SK-N-SH (cell line): Measurements from ENCODE around the gene PUM1. TPM values are rescaled to one million over a fixed set of nuclear protein-coding genes. Genes with fewer than 3 reads are reported as not detected.

Experiments used
- CTCF ChIA-PET: fragments of 300-600, 350-600 bp; formaldehyde crosslinking; extraction: SDS; loops from one replicate; lab custom pipeline; 2021; lab: Yijun Ruan, JAX
- POLR2A ChIA-PET: fragments of 350-600 bp; sonication (Branson Sonifier 250); formaldehyde crosslinking; extraction: SDS; loops from one replicate; lab custom pipeline; 2020; ENCODE audit warnings: antibody characterized with exemption, inconsistent platforms; lab: Yijun Ruan, JAX
- DNase-seq: peaks from one replicate; pipeline ENCODE4 v3.0.0; 2012
- H2AFZ ChIP-seq: fragments of 200-600 bp; sonication (generic); 2 replicates; pipeline ENCODE4 v1.8.1; 2016; ENCODE audit warnings: antibody characterized with exemption, mild to moderate bottlenecking, low read depth
- H3F3A ChIP-seq: fragments of 200-600 bp; sonication (generic); replicated peaks from 2 replicates; pipeline ENCODE3; 2016; ENCODE audit warnings: antibody characterized with exemption, mild to moderate bottlenecking; ENCODE audit not compliant: insufficient read depth
- H3K27ac ChIP-seq, 2 experiments: fragments of 200-500 bp in 1 of 2; fragments of 200-600 bp in 1 of 2; sonication (Bioruptor generic) in 1 of 2; sonication (generic), shearing (Covaris generic) in 1 of 2; 2 replicates each; pipeline versions ENCODE4 v1.5.1 to v1.6.1; 2014 to 2016; ENCODE audit warnings: low read depth in 2 of 2, inconsistent platforms in 1 of 2, low read length in 1 of 2, mild to moderate bottlenecking in 1 of 2, mixed read lengths in 1 of 2
- H3K27me3 ChIP-seq: fragments of 200-600 bp; sonication (generic), shearing (Covaris generic); 2 replicates; pipeline ENCODE4 v1.6.1; 2016; ENCODE audit warnings: mixed run types; ENCODE audit not compliant: insufficient read depth
- H3K36me3 ChIP-seq, 2 experiments: fragments of 200-500 bp in 1 of 2; fragments of 200-600 bp in 1 of 2; sonication (Bioruptor generic) in 1 of 2; sonication (generic) in 1 of 2; replicated peaks in 1 of 2; 2 replicates each; pipeline versions ENCODE3 to v1.5.1; 2014 to 2016; ENCODE audit warnings: low read length in 1 of 2, mild to moderate bottlenecking in 1 of 2; ENCODE audit not compliant: insufficient read depth in 2 of 2, control insufficient read depth in 1 of 2
- H3K4me1 ChIP-seq, 2 experiments: fragments of 200-500 bp in 1 of 2; fragments of 200-600 bp in 1 of 2; sonication (Bioruptor generic) in 1 of 2; sonication (generic), shearing (Covaris generic) in 1 of 2; 2 replicates each; pipeline versions ENCODE4 v1.5.1 to v1.6.1; 2014 to 2016; ENCODE audit warnings: low read depth in 1 of 2, low read length in 1 of 2, mixed run types in 1 of 2; ENCODE audit not compliant: insufficient read depth in 2 of 2, control insufficient read depth in 1 of 2
- H3K4me2 ChIP-seq: fragments of 200-600 bp; sonication (generic), shearing (Covaris generic); 2 replicates; pipeline ENCODE4 v1.6.1; 2017; ENCODE audit warnings: mixed run types
- H3K4me3 ChIP-seq, 2 experiments: fragments of 200-500 bp in 1 of 2; fragments of 200-600 bp in 1 of 2; sonication (Bioruptor generic) in 1 of 2; sonication (generic), shearing (Covaris generic) in 1 of 2; 2 replicates each; pipeline versions ENCODE4 v1.5.1 to v1.8.1; 2014 to 2016; ENCODE audit warnings: low read depth in 2 of 2, inconsistent platforms in 1 of 2, low read length in 1 of 2, mild to moderate bottlenecking in 1 of 2, mixed read lengths in 1 of 2, moderate library complexity in 1 of 2
- H3K79me2 ChIP-seq: fragments of 200-600 bp; sonication (generic); 2 replicates; pipeline ENCODE4 v1.8.1; 2017; ENCODE audit warnings: mild to moderate bottlenecking; ENCODE audit not compliant: insufficient read depth
- H3K9ac ChIP-seq: fragments of 200-600 bp; sonication (generic); 2 replicates; pipeline ENCODE4 v1.6.1; 2017; ENCODE audit warnings: mixed run types
- H3K9me2 ChIP-seq: fragments of 200-600 bp; sonication (generic); 2 replicates; pipeline ENCODE4 v1.6.1; 2017; ENCODE audit warnings: mixed run types
- H3K9me3 ChIP-seq: fragments of 200-600 bp; sonication (generic); 2 replicates; pipeline ENCODE4 v1.6.1; 2017; ENCODE audit warnings: mixed run types, mild to moderate bottlenecking, moderate library complexity
- H4K20me1 ChIP-seq: fragments of 200-600 bp; sonication (generic); 2 replicates; pipeline ENCODE4 v1.6.1; 2017; ENCODE audit warnings: mild to moderate bottlenecking, mixed run types; ENCODE audit not compliant: insufficient read depth
- CHD2 ChIP-seq: fragments of 150-350 bp; IDR thresholded peaks from 2 replicates; pipeline ENCODE4 v1.6.1; 2018; ENCODE audit warnings: low read length; ENCODE audit not compliant: partially characterized antibody
- EZH2phosphoT487 ChIP-seq: fragments of 200-600 bp; sonication (generic); IDR thresholded peaks from 2 replicates; pipeline ENCODE4 v1.6.1; 2017; ENCODE audit warnings: low read depth, mixed run types, mild to moderate bottlenecking, antibody characterized with exemption, moderate library complexity, borderline replicate concordance
- NFIC ChIP-seq: IDR thresholded peaks from 2 replicates; pipeline ENCODE4 v1.4.0; 2012; ENCODE audit warnings: borderline replicate concordance
- PBX3 ChIP-seq: IDR thresholded peaks from 2 replicates; pipeline ENCODE4; 2012
- RFX5 ChIP-seq: IDR thresholded peaks from 2 replicates; pipeline ENCODE4 v1.6.1; 2012; ENCODE audit warnings: mild to moderate bottlenecking, improper control_type of control experiment, low read length
- TCF12 ChIP-seq: IDR thresholded peaks from 2 replicates; pipeline ENCODE4 v1.4.0; 2012
- WGBS: methylation state at CpG from one replicate; pipeline ENCODE4 v1.1.6; 2017; ENCODE audit warnings: low lambda C conversion rate; 5-methylcytosine and 5-hydroxymethylcytosine counted together
- polyA plus RNA-seq, 3 experiments: library from polyadenylated mRNA; depleted of rRNA; stranded (reverse); fragments of >200 nt; gene quantifications; 2 replicates each; pipeline ENCODE4 v1.2.3, GENCODE V29; 2012
- TF ChIP-seq, protein P1 (sequence below): fragments of 200-600 bp; sonication (generic); IDR thresholded peaks from 2 replicates; pipeline ENCODE4 v1.6.1; 2017; ENCODE audit warnings: antibody characterized with exemption, mild to moderate bottlenecking, moderate library complexity
- TF ChIP-seq, protein P2 (sequence below): IDR thresholded peaks from 2 replicates; pipeline ENCODE4 v1.4.0; 2012; ENCODE audit warnings: low read depth, borderline replicate concordance
- TF ChIP-seq, protein P3 (sequence below): IDR thresholded peaks from 2 replicates; pipeline ENCODE4 v1.4.0; 2012; ENCODE audit warnings: low read depth

Gene PUM1
- polyA plus RNA-seq, 1 of the 3 experiments (the other 2 are of a cell fraction), result 66.7 TPM

- Histone ChIP-seq H3K36me3 (peaks cover 56 to 57% of the 10 kb centered on the region in 2 experiments), H3F3A (peaks cover 20% of the 10 kb centered on the region), H2AFZ (no peak overlapping the region), H3K27ac (no peak overlapping the region), H3K9ac (no peak overlapping the region), H3K9me3 (no peaks in the 10 kb centered on the region), H3K27me3 (no peaks in the 10 kb centered on the region), H3K4me2 (no peak overlapping the region), H3K79me2 (peaks cover 94% of the 10 kb centered on the region), H3K4me3 (no peak overlapping the region), H3K4me1 (peaks cover 15 to 29% of the 10 kb centered on the region in 2 experiments; a peak in 3 of 4 replicates), H4K20me1 (peaks cover 80% of the 10 kb centered on the region), H3K9me2 (no peaks in the 10 kb centered on the region)
- 88% methylated on average over 6 of the region's 6 CpGs for WGBS
- CTCF ChIA-PET, result interaction anchor here (0.9 to 1.6 kb wide), 3 partner anchors 37 to 285 kb away, joined by 3 to 4 read pairs (median 3); no protein-coding TSS in a partner anchor
- POLR2A ChIA-PET, result no interaction called here
- TF ChIP-seq TCF12, result no peak
- TF ChIP-seq, protein P1, sequence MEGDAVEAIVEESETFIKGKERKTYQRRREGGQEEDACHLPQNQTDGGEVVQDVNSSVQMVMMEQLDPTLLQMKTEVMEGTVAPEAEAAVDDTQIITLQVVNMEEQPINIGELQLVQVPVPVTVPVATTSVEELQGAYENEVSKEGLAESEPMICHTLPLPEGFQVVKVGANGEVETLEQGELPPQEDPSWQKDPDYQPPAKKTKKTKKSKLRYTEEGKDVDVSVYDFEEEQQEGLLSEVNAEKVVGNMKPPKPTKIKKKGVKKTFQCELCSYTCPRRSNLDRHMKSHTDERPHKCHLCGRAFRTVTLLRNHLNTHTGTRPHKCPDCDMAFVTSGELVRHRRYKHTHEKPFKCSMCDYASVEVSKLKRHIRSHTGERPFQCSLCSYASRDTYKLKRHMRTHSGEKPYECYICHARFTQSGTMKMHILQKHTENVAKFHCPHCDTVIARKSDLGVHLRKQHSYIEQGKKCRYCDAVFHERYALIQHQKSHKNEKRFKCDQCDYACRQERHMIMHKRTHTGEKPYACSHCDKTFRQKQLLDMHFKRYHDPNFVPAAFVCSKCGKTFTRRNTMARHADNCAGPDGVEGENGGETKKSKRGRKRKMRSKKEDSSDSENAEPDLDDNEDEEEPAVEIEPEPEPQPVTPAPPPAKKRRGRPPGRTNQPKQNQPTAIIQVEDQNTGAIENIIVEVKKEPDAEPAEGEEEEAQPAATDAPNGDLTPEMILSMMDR, result no peak
- TF ChIP-seq, protein P2, sequence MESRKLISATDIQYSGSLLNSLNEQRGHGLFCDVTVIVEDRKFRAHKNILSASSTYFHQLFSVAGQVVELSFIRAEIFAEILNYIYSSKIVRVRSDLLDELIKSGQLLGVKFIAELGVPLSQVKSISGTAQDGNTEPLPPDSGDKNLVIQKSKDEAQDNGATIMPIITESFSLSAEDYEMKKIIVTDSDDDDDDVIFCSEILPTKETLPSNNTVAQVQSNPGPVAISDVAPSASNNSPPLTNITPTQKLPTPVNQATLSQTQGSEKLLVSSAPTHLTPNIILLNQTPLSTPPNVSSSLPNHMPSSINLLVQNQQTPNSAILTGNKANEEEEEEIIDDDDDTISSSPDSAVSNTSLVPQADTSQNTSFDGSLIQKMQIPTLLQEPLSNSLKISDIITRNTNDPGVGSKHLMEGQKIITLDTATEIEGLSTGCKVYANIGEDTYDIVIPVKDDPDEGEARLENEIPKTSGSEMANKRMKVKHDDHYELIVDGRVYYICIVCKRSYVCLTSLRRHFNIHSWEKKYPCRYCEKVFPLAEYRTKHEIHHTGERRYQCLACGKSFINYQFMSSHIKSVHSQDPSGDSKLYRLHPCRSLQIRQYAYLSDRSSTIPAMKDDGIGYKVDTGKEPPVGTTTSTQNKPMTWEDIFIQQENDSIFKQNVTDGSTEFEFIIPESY, result no peak
- DNase-seq, result no peak
These were observed 61.8 kb downstream of the PUM1 start for GRCh38 chr1:31003613-31004230.

DNA sequence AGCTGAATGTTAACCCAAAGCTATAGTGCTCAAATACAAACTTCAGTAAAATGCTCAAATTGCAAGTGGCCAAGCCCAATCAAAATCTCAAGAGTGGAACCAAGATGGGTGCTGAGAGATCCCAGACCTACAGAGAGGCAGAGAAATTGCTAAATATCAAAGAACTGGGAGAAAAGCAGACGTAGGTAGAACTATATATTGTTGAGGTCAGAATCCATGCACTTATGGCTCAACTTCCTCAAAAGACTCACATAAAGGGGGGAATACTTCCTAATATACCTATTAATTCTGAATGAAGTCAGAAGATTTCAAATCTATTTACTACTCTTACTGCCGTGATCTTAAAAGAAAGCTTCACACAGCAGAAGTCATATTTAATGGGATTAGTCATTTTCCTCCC is 65.2 kb downstream of the PUM1 start:
- DNase-seq, result no peak
- TF ChIP-seq NFIC (no peak), EZH2phosphoT487 (no peak), RFX5 (no peak), CHD2 (no peak), PBX3 (no peak)
- TF ChIP-seq, protein P3, sequence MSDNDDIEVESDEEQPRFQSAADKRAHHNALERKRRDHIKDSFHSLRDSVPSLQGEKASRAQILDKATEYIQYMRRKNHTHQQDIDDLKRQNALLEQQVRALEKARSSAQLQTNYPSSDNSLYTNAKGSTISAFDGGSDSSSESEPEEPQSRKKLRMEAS, result no peak
- Histone ChIP-seq H3K79me2 (peaks cover 98% of the 10 kb centered on the region), H3K27ac (no peak overlapping the region), H3K4me1 (peaks cover 0 to 4% of the 10 kb centered on the region in 2 experiments; a peak in 3 of 4 replicates), H3K9ac (no peak overlapping the region), H3F3A (no peaks in the 10 kb centered on the region), H3K27me3 (no peaks in the 10 kb centered on the region), H4K20me1 (peaks cover 83% of the 10 kb centered on the region), H3K4me2 (no peak overlapping the region), H3K9me2 (no peaks in the 10 kb centered on the region), H3K9me3 (no peaks in the 10 kb centered on the region), H3K36me3 (peaks cover 61 to 74% of the 10 kb centered on the region in 2 experiments), H2AFZ (no peak overlapping the region), H3K4me3 (no peak overlapping the region)
- CTCF ChIA-PET, result interaction anchor here (0.5 to 0.9 kb wide), 3 partner anchors 17 to 69 kb away, joined by 3 read pairs; no protein-coding TSS in a partner anchor
- POLR2A ChIA-PET, result interaction anchor here (0.6 to 1.3 kb wide), 2 partner anchors 10 to 26 kb away, joined by 4 to 7 read pairs; no protein-coding TSS in a partner anchor
- 98% methylated on average over 2 of the region's 2 CpGs for WGBS
